WTC11 (cell line): ENCODE measurements around the gene TRDMT1. TPM values are rescaled to one million over a fixed set of nuclear protein-coding genes. Genes with fewer than 3 reads are reported as not detected.

Experiments used
- ATAC-seq: fragments of 200-7000 bp; cut with Tn5 transposase; 2 replicates; pipeline ENCODE4 v1.10.0; 2021; ENCODE audit warnings: mild to moderate bottlenecking, moderate library complexity
- CTCF ChIA-PET: fragments of 300-600 bp; sonication (Branson Sonifier 250); formaldehyde crosslinking; loops from one replicate; lab custom pipeline; 2021; ENCODE audit warnings: antibody characterized with exemption; lab: Charles Lee
- POLR2A ChIA-PET: fragments of 350-600 bp; sonication (Branson Sonifier 250); formaldehyde crosslinking; loops from one replicate; lab custom pipeline; 2021; ENCODE audit warnings: antibody characterized with exemption; lab: Charles Lee
- DNase-seq: peaks from one replicate; pipeline ENCODE4 v3.0.0; 2021; ENCODE audit warnings: low spot score
- H3K27ac Mint-ChIP-seq: 2 replicates; pipeline ENCODE4 v1.8.0; 2021; ENCODE audit warnings: mixed read lengths
- H3K27me3 Mint-ChIP-seq: 2 replicates; pipeline ENCODE4 v1.8.0; 2021; ENCODE audit warnings: low read depth, mild to moderate bottlenecking, moderate library complexity, mixed read lengths
- H3K36me3 Mint-ChIP-seq: 2 replicates; pipeline ENCODE4 v1.8.0; 2021; ENCODE audit warnings: mixed read lengths
- H3K4me1 Mint-ChIP-seq: 2 replicates; pipeline ENCODE4 v1.8.0; 2022; ENCODE audit warnings: mixed read lengths
- H3K4me3 Mint-ChIP-seq: 2 replicates; pipeline ENCODE4 v1.8.0; 2021; ENCODE audit warnings: mild to moderate bottlenecking, moderate library complexity, mixed read lengths
- H3K9me3 Mint-ChIP-seq: 2 replicates; pipeline ENCODE4 v1.8.0; 2021; ENCODE audit warnings: mixed read lengths
- CREM ChIP-seq: sonication (generic); formaldehyde crosslinking; IDR thresholded peaks from 2 replicates; pipeline ENCODE4 v1.8.1; 2022; ENCODE audit warnings: mild to moderate bottlenecking, missing genetic modification reagents, moderate library complexity
- FOXJ3 ChIP-seq: sonication (generic); formaldehyde crosslinking; IDR thresholded peaks from 2 replicates; pipeline ENCODE4 v1.9.0; 2021; ENCODE audit warnings: missing genetic modification reagents, mild to moderate bottlenecking, borderline replicate concordance
- FOXK1 ChIP-seq: sonication (generic); formaldehyde crosslinking; IDR thresholded peaks from 2 replicates; pipeline ENCODE4 v1.8.0; 2022; ENCODE audit warnings: mild to moderate bottlenecking, moderate library complexity, missing genetic modification reagents
- FOXP1 ChIP-seq: sonication (generic); formaldehyde crosslinking; IDR thresholded peaks from 2 replicates; pipeline ENCODE4 v1.8.0; 2022; ENCODE audit warnings: missing genetic modification reagents, mild to moderate bottlenecking, moderate library complexity, borderline replicate concordance
- GTF2I ChIP-seq: fragments of 250-450 bp; sonication (Bioruptor Pico); conservative IDR thresholded peaks from 2 replicates; pipeline ENCODE4 v1.4.0; 2021; ENCODE audit warnings: mild to moderate bottlenecking
- NFE2L1 ChIP-seq: sonication (generic); formaldehyde crosslinking; IDR thresholded peaks from 2 replicates; pipeline ENCODE4 v1.8.1; 2023; ENCODE audit warnings: missing genetic modification reagents
- SMAD4 ChIP-seq: sonication (generic); formaldehyde crosslinking; IDR thresholded peaks from 2 replicates; pipeline ENCODE4 v1.8.0; 2022; ENCODE audit warnings: mild to moderate bottlenecking, missing genetic modification reagents
- TP53 ChIP-seq: sonication (generic); formaldehyde crosslinking; IDR thresholded peaks from 2 replicates; pipeline ENCODE4 v1.8.1; 2023; ENCODE audit warnings: mild to moderate bottlenecking, missing genetic modification reagents
- ZNF317 ChIP-seq: sonication (generic); formaldehyde crosslinking; IDR thresholded peaks from 2 replicates; pipeline ENCODE4 v1.8.1; 2023; ENCODE audit warnings: low read depth, mild to moderate bottlenecking, moderate library complexity, missing genetic modification reagents, borderline replicate concordance
- total RNA-seq: library from RNA; stranded (reverse); gene quantifications from 3 replicates; pipeline ENCODE4 v1.2.3, GENCODE V29; 2021
- TF ChIP-seq, protein P1 (sequence below): sonication (generic); formaldehyde crosslinking; IDR thresholded peaks from 2 replicates; pipeline ENCODE4 v1.8.0; 2023; ENCODE audit warnings: mild to moderate bottlenecking, missing genetic modification reagents
- TF ChIP-seq, protein P2 (sequence below): sonication (generic); formaldehyde crosslinking; IDR thresholded peaks from 2 replicates; pipeline ENCODE4 v1.8.0; 2022; ENCODE audit warnings: mild to moderate bottlenecking, missing genetic modification reagents
- TF ChIP-seq, protein P3 (sequence below): fragments of 250-450 bp; sonication (Bioruptor Pico); IDR thresholded peaks from 2 replicates; pipeline ENCODE4 v1.8.0; 2021; ENCODE audit warnings: mild to moderate bottlenecking
- TF ChIP-seq, protein P4 (sequence below): sonication (generic); formaldehyde crosslinking; IDR thresholded peaks from 2 replicates; pipeline ENCODE4 v1.8.1; 2022; ENCODE audit warnings: missing genetic modification reagents, borderline replicate concordance
- TF ChIP-seq, protein P5 (sequence below): sonication (generic); formaldehyde crosslinking; IDR thresholded peaks from 2 replicates; pipeline ENCODE4 v1.8.1; 2022; ENCODE audit warnings: mild to moderate bottlenecking, missing genetic modification reagents, moderate library complexity, borderline replicate concordance
- TF ChIP-seq, protein P6 (sequence below): sonication (generic); formaldehyde crosslinking; IDR thresholded peaks from 2 replicates; pipeline ENCODE4 v1.8.1; 2022; ENCODE audit warnings: low read depth, mild to moderate bottlenecking, moderate library complexity, missing genetic modification reagents, borderline replicate concordance
- TF ChIP-seq, protein P7 (sequence below): sonication (generic); formaldehyde crosslinking; IDR thresholded peaks from 2 replicates; pipeline ENCODE4 v1.8.1; 2023; ENCODE audit warnings: mild to moderate bottlenecking, moderate library complexity, missing genetic modification reagents
- TF ChIP-seq, protein P8 (sequence below): sonication (generic); formaldehyde crosslinking; IDR thresholded peaks from 2 replicates; pipeline ENCODE4 v1.8.1; 2023; ENCODE audit warnings: mild to moderate bottlenecking, missing genetic modification reagents
- TF ChIP-seq, protein P9 (sequence below): sonication (generic); formaldehyde crosslinking; IDR thresholded peaks from 2 replicates; pipeline ENCODE4 v1.8.0; 2023; ENCODE audit warnings: missing genetic modification reagents, mild to moderate bottlenecking, borderline replicate concordance

Gene TRDMT1
- total RNA-seq, 1 experiment from 2014 or later = 11.7 TPM

DNA sequence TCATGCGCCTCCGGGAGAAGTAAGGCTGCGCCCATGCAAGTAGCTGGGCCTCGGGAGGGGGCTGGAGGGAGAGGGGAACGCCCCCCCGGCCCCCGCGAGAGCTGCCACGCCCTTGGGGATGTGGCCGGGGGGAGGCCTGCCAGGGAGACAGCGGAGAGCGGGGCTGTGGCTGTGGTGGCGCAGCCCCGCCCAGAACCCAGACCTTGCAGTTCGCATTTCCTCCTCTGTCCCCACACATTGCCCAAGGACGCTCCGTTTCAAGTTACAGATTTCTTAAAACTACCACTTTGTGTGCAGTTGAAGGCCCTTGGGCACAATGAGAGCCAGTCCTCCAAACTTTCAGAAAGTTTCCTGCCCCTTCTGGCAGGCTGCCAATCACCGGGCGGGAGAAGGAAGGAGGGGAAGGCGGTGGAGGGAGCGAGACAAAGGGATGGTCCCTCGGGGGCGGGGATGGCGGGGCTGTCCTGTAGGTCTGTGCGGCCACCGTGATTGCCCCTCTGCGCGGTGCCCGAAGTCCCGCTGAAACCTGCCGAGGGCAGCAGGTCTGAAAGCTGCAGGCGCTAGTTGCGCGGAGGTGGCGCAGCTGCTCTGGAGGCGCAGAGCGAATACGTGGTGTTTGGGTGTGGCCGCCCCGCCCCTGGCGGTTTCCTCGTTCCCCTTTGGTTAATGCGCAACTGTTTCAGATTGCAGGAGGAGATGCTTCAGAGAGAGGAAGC lies 28.7 kb upstream of the TRDMT1 start (continued):
- TF ChIP-seq, protein P1, sequence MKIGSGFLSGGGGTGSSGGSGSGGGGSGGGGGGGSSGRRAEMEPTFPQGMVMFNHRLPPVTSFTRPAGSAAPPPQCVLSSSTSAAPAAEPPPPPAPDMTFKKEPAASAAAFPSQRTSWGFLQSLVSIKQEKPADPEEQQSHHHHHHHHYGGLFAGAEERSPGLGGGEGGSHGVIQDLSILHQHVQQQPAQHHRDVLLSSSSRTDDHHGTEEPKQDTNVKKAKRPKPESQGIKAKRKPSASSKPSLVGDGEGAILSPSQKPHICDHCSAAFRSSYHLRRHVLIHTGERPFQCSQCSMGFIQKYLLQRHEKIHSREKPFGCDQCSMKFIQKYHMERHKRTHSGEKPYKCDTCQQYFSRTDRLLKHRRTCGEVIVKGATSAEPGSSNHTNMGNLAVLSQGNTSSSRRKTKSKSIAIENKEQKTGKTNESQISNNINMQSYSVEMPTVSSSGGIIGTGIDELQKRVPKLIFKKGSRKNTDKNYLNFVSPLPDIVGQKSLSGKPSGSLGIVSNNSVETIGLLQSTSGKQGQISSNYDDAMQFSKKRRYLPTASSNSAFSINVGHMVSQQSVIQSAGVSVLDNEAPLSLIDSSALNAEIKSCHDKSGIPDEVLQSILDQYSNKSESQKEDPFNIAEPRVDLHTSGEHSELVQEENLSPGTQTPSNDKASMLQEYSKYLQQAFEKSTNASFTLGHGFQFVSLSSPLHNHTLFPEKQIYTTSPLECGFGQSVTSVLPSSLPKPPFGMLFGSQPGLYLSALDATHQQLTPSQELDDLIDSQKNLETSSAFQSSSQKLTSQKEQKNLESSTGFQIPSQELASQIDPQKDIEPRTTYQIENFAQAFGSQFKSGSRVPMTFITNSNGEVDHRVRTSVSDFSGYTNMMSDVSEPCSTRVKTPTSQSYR (CRISPR knock-in tag) = no peak
- TF ChIP-seq FOXK1 (CRISPR knock-in tag) (peak; percentile 58; the same call in 1 of the 2 replicates), SMAD4 (CRISPR knock-in tag) (no peak), CREM (peak; percentile 46; the same call in 1 of the 2 replicates)
- TF ChIP-seq, protein P2, sequence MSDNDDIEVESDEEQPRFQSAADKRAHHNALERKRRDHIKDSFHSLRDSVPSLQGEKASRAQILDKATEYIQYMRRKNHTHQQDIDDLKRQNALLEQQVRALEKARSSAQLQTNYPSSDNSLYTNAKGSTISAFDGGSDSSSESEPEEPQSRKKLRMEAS (CRISPR knock-in tag) = peak; percentile 52
- TF ChIP-seq, protein P3, sequence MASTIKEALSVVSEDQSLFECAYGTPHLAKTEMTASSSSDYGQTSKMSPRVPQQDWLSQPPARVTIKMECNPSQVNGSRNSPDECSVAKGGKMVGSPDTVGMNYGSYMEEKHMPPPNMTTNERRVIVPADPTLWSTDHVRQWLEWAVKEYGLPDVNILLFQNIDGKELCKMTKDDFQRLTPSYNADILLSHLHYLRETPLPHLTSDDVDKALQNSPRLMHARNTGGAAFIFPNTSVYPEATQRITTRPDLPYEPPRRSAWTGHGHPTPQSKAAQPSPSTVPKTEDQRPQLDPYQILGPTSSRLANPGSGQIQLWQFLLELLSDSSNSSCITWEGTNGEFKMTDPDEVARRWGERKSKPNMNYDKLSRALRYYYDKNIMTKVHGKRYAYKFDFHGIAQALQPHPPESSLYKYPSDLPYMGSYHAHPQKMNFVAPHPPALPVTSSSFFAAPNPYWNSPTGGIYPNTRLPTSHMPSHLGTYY (CRISPR knock-in tag) = no peak
- TF ChIP-seq, protein P4, sequence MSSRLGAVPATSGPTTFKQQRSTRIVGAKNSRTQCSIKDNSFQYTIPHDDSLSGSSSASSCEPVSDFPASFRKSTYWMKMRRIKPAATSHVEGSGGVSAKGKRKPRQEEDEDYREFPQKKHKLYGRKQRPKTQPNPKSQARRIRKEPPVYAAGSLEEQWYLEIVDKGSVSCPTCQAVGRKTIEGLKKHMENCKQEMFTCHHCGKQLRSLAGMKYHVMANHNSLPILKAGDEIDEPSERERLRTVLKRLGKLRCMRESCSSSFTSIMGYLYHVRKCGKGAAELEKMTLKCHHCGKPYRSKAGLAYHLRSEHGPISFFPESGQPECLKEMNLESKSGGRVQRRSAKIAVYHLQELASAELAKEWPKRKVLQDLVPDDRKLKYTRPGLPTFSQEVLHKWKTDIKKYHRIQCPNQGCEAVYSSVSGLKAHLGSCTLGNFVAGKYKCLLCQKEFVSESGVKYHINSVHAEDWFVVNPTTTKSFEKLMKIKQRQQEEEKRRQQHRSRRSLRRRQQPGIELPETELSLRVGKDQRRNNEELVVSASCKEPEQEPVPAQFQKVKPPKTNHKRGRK = no peak

DNA sequence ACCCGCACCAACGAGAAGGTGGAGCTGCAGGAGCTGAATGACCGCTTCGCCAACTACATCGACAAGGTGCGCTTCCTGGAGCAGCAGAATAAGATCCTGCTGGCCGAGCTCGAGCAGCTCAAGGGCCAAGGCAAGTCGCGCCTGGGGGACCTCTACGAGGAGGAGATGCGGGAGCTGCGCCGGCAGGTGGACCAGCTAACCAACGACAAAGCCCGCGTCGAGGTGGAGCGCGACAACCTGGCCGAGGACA lies 28.2 kb upstream of the TRDMT1 start:
- no peak overlapping the region for H3K27ac Mint-ChIP-seq
- CTCF ChIA-PET = interaction anchor here (0.6 to 2.4 kb wide), 13 partner anchors 11 to 412 kb away, joined by 3 to 20 read pairs (median 4); partner anchors contain the start of genes RSU1 and TRDMT1
- ATAC-seq (peak; percentile 14), DNase-seq (no peak)
- H3K36me3 Mint-ChIP-seq = peaks cover 13% of the 10 kb centered on the region
- POLR2A ChIA-PET = interaction anchor here (0.9 kb wide), 1 partner anchor 329 kb away, joined by 5 read pairs; no protein-coding TSS in a partner anchor
- H3K4me1 Mint-ChIP-seq = peaks cover 22% of the 10 kb centered on the region
- H3K9me3 Mint-ChIP-seq = no peaks in the 10 kb centered on the region
- peak overlapping the region; percentile 93 for H3K4me3 Mint-ChIP-seq
- peaks cover 54% of the 10 kb centered on the region for H3K27me3 Mint-ChIP-seq
- TF ChIP-seq FOXP1 (CRISPR knock-in tag) = peak; percentile 64; the same call in 1 of the 2 replicates
- no peak for TF ChIP-seq TP53 (CRISPR knock-in tag)
- TF ChIP-seq, protein P5, sequence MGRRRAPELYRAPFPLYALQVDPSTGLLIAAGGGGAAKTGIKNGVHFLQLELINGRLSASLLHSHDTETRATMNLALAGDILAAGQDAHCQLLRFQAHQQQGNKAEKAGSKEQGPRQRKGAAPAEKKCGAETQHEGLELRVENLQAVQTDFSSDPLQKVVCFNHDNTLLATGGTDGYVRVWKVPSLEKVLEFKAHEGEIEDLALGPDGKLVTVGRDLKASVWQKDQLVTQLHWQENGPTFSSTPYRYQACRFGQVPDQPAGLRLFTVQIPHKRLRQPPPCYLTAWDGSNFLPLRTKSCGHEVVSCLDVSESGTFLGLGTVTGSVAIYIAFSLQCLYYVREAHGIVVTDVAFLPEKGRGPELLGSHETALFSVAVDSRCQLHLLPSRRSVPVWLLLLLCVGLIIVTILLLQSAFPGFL (CRISPR knock-in tag) = 0 out of 2 replicates have a peak, but pooled peaks have one; percentile 12
- TF ChIP-seq ZNF317 (CRISPR knock-in tag) = peak; percentile 19
- TF ChIP-seq, protein P6, sequence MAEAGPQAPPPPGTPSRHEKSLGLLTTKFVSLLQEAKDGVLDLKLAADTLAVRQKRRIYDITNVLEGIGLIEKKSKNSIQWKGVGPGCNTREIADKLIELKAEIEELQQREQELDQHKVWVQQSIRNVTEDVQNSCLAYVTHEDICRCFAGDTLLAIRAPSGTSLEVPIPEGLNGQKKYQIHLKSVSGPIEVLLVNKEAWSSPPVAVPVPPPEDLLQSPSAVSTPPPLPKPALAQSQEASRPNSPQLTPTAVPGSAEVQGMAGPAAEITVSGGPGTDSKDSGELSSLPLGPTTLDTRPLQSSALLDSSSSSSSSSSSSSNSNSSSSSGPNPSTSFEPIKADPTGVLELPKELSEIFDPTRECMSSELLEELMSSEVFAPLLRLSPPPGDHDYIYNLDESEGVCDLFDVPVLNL (CRISPR knock-in tag) = 0 out of 2 replicates have a peak, but pooled peaks have one; percentile 7
- TF ChIP-seq, protein P7, sequence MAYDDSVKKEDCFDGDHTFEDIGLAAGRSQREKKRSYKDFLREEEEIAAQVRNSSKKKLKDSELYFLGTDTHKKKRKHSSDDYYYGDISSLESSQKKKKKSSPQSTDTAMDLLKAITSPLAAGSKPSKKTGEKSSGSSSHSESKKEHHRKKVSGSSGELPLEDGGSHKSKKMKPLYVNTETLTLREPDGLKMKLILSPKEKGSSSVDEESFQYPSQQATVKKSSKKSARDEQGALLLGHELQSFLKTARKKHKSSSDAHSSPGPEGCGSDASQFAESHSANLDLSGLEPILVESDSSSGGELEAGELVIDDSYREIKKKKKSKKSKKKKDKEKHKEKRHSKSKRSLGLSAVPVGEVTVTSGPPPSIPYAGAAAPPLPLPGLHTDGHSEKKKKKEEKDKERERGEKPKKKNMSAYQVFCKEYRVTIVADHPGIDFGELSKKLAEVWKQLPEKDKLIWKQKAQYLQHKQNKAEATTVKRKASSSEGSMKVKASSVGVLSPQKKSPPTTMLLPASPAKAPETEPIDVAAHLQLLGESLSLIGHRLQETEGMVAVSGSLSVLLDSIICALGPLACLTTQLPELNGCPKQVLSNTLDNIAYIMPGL (CRISPR knock-in tag) = peak; percentile 77
- TF ChIP-seq GTF2I (CRISPR knock-in tag) = no peak
- TF ChIP-seq, protein P8, sequence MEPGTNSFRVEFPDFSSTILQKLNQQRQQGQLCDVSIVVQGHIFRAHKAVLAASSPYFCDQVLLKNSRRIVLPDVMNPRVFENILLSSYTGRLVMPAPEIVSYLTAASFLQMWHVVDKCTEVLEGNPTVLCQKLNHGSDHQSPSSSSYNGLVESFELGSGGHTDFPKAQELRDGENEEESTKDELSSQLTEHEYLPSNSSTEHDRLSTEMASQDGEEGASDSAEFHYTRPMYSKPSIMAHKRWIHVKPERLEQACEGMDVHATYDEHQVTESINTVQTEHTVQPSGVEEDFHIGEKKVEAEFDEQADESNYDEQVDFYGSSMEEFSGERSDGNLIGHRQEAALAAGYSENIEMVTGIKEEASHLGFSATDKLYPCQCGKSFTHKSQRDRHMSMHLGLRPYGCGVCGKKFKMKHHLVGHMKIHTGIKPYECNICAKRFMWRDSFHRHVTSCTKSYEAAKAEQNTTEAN (CRISPR knock-in tag) = peak; percentile 15
- TF ChIP-seq NFE2L1 = no peak
- TF ChIP-seq, protein P9, sequence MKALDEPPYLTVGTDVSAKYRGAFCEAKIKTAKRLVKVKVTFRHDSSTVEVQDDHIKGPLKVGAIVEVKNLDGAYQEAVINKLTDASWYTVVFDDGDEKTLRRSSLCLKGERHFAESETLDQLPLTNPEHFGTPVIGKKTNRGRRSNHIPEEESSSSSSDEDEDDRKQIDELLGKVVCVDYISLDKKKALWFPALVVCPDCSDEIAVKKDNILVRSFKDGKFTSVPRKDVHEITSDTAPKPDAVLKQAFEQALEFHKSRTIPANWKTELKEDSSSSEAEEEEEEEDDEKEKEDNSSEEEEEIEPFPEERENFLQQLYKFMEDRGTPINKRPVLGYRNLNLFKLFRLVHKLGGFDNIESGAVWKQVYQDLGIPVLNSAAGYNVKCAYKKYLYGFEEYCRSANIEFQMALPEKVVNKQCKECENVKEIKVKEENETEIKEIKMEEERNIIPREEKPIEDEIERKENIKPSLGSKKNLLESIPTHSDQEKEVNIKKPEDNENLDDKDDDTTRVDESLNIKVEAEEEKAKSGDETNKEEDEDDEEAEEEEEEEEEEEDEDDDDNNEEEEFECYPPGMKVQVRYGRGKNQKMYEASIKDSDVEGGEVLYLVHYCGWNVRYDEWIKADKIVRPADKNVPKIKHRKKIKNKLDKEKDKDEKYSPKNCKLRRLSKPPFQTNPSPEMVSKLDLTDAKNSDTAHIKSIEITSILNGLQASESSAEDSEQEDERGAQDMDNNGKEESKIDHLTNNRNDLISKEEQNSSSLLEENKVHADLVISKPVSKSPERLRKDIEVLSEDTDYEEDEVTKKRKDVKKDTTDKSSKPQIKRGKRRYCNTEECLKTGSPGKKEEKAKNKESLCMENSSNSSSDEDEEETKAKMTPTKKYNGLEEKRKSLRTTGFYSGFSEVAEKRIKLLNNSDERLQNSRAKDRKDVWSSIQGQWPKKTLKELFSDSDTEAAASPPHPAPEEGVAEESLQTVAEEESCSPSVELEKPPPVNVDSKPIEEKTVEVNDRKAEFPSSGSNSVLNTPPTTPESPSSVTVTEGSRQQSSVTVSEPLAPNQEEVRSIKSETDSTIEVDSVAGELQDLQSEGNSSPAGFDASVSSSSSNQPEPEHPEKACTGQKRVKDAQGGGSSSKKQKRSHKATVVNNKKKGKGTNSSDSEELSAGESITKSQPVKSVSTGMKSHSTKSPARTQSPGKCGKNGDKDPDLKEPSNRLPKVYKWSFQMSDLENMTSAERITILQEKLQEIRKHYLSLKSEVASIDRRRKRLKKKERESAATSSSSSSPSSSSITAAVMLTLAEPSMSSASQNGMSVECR (CRISPR knock-in tag) = no peak
- peak; percentile 87; the same call in 1 of the 2 replicates for TF ChIP-seq FOXJ3
